ENCODE data around the gene PSG11.
"Not testable (repeated sequence)": the region's sequence is repeated elsewhere in the genome, so short reads cannot be mapped to it uniquely, and the experiment has no call there.

The PSG11 gene

GRCh38 chr19:42985588-42985987 lies 40.7 kb downstream of the PSG11 start:
- no peak for DNase-seq

GRCh38 chr19:42982111-42982510 lies 44.2 kb downstream of the PSG11 start:
- not testable (repeated sequence) for DNase-seq

GRCh38 chr19:42971451-42971850 lies 54.8 kb downstream of the PSG11 start:
- DNase-seq: not testable (repeated sequence)

- DNase-seq: no peak
Observed at GRCh38 chr19:42965176-42965575, 61.1 kb downstream of the PSG11 start.

GRCh38 chr19:42961119-42961518 lies 65.2 kb downstream of the PSG11 start:
- DNase-seq: no peak

All from NCI-H187 treated with DMSO at 0.1 percent for 48 hours (cell line).